Right kidney (tissue), 1 donor: Measurements from ENCODE around the gene PLEKHF1.

Experiments
- DNase-seq: peaks from one replicate; pipeline ENCODE4 v3.0.0-alpha.2; 2016

Gene PLEKHF1

DNA sequence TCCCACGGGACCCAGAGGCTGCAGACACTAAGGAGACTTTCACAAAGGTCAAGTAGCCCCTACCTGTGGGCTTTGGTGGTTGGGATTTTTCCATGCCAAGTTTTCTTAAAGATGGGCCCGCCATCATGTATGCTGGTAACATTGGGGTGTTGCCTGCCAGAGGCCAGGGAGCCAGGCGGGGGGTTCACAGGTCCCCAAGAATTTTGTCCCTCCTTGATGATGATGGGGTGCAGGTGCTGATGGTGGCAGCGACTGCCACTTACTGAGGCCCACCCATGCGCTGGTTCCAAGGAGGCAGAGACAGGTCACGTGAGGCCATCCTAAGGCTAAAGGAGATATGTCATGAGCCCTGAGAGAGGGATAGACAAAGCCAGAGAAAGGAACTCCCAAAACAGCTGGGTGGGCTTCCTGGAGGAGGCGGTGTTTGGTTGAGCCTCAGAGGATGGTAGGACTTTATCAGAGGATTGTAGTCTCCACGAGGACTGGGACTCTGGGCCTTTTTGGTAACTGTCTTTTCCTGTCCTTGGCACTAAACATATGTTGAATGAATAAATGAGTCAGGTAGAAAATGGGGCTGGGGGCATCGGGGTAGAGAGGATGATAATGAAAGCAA, 14.4 kb downstream of the PLEKHF1 start:
- DNase-seq, result no peak

DNA sequence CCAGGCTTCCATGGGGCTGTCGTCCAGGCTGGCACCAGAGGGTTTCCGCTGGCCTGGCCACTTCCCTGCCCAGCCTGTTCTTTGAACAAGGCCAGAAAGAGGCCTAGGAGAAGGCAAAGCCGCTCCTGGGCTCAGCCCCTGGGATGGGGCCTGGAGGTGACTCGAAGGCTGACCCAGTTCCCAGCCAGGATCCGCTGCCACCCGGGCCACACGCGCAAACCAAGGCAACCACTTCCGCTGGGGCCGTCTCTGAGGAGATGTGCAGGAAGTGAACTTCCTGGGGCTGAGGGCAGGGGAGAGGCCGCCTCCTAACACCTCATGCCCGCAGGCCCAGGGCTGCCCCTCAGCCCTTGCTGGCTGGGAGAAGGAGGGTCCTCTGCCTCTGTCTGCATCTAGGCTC, 15.2 kb downstream of the PLEKHF1 start:
- DNase-seq, result no peak

DNA sequence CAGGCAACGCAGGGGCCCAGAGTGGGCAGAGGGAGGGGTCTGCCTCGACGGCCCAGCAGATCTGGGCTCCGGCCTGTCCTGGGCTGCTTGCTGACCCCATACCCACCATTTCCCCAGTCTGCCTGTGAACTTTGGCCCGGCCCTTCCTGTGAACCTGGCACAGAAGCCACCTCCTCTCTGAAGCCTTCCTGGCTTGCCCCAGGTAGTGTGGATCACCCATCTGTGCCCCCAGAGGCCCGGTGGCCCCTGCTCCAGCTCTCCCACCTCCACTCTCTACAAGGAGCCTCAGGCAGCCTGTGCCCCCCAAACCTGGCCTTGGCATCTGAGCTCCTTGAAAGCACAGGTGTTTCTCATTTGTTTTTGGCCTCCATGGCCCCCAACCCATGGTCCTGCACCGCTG, 15.7 kb downstream of the PLEKHF1 start:
- DNase-seq, result no peak

DNA sequence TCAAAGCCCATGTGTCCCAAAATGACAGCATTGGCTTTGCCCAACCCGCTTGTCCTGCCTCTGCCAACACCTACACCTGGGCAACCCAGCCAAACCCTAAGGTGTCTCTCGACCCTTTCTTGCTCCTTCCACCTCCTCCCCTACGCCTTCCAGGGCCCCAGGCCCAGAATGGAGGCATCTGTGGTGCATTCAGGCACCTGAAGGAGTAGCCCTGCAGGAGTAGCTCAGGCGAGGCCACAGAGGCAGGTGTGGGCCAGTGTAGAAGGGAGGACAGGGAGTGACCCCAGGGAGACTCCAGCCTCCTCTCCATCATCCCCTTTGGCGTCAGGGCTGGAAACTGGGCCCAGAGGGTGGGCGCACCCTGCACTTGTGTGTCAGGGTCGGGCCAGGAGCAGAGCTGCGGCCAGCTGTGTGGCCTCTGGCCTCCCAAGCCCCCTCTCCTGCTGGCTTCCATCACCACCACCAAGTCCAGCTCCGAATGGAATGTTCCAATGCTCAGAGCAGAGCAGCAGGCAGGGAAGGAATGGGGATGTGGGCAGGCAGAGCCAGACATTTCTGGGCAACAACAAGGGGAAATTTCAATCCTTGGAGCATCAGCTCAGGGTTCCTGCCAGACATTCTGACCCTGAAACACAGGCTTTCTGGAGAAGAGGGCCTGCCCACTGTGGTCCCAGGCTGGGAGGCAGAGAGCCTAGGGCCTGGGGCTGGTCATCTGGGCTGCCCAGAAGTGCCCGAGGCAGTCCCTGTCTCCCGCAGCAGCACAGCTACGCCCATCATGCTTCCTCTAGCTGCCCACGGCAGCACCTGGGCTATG, 16.4 kb downstream of the PLEKHF1 start:
- DNase-seq, result no peak

DNA sequence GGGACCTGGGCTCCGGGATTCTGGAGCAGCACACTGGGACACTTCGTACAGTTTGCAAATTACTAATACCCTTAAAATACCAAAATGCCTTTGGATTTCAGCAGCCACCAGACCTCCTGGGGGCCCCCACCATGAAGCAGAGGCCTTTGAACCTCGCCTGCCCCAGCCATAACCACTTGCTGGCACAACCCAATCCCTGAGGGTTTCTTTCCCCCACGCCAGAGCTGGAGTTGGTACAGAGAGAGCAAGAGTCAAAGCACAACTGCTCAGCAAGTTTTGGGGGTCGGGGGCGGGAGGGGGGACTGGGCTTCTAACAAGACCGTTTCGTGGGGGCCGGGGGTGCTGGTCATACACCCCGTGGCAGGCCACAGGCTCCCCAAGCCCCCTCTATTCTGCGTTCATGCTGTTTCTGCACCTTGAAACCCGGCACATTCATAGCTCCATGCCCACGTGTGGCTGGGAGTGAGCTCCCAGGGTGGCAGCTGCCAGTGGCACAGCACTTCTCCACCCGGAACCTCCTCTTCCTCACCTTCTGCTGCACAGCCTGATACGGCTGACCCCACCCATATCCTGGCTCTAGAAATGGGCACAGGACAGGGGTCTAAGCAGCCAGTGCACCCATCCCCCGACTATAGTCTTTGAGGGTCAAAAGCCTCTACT, 17.1 kb downstream of the PLEKHF1 start:
- DNase-seq, result no peak

DNA sequence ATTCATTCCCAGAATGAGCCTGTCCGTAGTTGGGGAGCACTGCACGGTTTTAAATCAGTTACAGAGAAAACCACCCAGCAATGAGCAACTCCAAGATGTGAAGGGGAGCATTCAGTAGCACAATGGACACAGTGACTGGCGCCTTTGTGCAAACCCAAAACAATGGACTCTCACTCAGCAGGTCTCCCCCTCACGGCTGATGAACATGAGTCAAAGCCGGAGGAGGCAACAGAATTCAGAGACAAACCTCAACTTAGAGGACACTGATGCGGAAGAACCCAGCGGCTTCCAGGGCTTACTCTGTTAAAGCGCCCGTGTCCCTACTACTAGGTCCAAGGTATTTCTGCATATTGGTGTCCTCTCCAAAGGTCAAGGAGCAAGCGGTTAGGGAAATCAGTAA, 17.7 kb downstream of the PLEKHF1 start:
- no peak for DNase-seq

DNA sequence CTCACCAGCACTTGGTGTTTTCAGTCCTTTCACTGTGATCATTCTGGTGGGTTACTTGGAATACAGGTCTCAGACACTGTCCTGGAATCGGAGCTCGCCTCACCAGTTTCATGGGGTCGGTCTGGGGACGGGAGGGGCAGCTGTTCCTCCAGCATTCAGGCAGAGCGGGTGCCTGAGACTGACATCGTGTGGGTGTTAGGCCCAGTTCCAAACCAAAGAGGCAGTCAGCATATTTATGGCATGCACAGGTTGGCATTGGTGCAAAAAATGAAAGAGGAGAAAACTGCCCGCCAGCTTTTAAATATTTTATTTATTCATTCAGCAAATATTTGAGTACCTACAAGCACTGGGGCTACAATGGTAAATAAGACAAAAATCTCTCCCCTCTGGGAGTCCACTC, 20.1 kb downstream of the PLEKHF1 start:
- DNase-seq, result no peak

DNA sequence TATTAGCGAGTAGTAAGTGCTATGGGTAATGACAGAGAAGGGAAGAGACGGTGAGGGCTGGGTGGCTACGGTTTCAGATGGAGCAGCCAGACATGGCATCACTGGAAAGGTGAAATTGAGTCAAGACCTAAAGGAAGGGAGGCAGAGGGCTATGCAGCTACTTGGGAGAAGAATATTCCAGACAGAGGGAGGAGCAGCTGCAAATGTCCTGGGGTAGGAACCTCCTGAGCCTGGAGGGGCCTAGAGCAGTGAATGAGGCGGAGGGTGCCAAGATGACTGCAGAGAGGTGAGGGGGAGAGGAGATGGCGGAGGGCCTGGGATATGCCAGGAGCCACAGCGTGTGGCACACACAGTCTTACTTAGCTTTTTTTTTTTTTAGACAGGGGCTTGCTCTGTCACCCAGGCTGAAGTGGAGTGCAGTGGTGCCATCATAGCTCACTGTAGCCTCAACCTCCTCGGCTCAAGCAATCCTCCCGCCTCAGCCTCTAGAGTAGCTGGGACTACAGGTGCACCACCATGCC, 21.1 kb downstream of the PLEKHF1 start:
- DNase-seq, result no peak

DNA sequence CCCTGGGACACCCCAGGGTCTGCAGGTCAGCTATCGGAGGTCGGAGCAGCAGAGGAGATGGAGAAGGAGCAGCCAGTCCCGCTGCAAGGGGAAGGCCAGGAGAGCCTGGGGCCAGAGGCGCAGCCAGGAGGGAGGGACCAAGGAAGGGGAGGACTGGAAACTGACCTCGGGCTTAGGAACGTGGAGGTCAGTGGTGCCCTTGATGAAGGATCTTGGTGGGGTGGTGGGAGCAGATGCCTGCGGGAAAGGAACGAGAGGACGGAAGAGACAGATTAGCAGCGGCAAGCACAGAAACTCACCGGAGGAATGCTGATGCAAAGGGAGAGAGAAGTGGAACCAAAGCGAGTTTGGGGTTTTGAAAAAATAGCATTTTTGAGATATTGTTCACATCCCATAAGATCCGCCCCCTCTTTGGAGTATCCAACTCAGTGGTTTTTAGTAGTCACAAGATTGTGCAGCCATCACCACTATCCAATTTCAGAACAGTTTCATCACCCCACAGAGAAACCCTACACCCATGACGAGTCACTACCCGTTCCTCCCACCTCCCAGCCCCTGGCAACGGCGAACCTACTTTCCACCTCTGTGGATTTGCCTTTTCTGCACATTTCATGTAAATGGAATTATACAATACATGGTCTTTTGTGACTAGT, 22.1 kb downstream of the PLEKHF1 start:
- DNase-seq, result peak; percentile 52

DNA sequence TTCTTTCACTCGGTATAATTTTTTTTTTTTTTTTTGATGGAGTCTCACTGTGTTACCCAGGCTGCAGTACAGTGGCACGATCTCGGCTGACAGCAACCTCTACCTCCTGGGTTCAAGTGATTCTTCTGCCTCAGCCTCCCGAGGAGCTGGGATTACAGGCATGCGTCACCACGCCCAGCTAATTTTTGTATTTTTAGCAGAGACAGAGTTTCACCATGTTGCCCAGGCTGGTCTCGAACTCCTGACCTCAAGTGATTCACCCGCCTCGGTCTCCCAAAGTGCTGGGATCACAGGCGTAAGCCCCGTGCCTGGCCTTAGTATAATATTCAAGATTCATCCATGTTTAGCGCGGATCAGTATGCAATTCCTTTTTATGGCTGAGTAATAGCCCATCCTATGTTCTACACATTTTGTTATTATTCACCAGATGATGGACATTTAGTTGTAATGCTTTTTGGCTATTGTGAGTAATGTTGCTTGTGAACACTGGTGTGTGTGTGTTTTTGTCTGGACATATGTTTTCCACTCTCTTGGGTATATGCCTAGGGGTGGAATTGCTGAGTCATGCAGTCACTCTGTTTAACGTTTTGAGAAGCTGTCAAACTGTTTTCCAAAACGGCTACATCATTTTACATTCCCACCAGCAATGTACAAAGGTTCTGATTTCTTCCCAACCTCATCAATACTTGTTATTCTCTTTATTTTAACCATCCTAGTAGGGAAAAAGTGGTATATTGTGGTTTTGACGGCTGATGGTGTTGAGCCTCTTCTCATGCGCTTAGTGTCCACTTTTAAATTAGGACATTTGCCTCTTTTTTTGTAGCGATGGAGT, 22.9 kb downstream of the PLEKHF1 start:
- no peak for DNase-seq

DNA sequence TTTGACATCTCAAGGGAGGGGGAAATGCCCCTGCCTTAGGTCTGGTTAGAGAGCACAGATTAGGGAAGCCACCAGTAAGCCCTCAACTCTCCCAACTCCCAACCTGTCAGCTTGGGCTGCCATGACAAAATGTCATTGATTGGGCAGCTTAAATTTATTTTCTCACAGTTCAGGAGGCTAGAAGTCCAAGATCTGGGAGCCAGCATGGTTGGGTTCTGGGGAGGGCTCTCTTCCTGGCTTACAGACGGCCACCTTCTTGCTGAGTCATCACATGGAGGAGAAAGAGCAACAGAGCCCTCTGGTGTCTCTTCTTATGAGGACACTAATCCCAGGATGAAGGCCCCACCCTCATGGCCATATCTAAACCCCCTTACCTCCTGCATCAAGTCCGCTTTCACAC, 25.6 kb downstream of the PLEKHF1 start:
- DNase-seq, result no peak

DNA sequence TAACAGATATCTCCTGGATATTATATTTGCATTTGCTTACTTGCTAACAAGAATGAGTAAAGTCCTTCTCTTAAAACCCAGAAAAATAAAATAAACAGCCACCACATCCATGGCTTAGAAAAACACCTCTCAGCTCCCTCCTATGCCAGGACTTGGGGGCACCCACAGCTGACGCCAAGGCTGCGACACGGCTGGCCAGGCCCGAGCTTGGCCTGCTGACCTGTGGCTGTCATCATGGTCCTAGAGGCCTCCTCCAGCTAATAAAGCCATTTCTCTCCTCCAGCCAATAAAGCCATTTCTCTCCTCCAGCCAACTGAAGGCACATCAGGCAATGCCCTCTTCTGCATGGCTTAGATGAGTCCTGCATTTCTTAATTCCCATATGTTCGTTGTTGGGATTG, 28.9 kb downstream of the PLEKHF1 start:
- DNase-seq, result no peak

DNA sequence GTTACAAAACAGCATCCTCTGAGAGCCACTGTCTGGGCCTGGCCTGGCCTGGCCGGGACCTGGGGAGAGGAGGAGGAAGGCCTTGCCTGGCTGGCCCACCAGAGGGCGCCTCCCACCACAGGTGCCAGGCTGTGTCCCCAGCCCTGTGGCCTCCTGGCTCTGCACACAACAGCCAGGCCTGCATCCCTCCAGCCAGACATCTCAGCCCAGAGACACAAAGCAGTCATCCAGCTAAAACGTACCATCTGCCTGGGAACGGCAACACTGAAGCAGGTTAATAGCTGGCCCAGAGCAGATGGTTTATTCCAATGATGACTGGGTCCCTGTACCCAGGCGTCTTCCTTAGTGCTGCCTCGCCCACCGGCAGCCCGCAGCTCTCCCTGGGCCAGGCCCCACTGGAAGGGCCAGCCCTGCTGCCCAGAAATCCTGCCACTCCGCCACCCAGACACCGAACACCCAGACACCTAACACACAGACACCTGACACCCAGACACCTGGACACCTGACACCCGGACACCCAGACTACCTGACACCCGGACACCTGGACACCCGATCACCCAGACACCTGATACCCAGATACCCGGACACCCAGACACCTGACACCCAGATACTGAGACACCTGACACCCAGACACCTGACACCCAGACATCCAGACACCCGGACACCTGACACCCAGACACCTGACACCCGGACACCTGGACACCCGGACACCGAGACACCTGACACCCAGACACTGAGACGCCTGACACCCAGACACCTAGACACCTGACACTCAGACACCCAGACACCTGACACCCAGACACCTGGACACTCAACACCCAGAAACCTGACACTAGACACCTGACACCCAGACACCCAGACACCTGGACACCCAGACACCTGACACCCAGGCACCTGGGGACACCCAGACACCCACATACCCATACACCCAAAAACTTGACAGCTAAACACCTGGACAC, 29.7 kb downstream of the PLEKHF1 start:
- peak; percentile 60 for DNase-seq

DNA sequence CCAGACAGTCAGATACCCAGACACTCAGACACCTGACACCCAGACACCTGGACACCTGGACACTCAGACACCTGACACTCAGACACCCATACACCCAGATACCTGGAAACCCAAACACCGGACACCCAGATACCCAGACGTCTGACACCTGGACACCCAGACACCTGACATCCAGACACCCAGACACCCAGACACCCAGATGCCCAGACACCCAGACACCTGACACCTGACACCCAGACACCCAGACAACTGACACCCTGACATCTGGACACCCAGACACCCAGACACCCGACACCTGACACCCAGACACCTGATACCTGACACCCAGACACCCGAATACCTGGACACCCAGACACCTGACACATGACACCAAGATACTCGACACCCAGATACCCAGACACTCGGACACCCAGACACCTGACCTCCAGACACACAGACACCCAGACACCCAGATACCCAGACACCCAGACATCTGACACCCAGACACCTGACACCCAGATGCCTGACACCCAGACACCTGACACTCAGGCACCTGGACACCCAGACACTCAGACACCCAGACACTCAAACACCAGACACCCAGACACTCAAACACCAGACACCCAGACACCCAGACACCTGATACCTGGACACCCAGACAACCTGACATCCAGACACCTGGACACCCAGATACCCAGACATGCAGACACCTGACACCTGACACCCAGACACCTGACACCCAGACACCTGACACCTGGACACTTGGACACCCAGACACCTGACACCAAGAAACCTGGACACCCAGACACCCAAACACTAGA, 30.7 kb downstream of the PLEKHF1 start:
- no peak for DNase-seq

DNA sequence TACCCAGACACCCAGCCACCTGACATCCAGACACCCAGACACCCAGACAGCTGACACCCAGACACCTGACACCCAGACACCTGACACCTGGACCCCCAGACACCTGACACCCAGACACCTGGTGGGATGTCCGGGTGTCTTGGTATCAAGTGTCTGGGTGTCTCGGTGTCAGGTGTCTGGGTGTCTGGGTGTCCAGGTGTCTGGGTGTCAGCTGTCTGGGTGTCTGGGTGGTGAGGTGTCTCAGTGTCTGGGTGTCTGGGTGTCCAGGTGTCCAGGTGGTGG, 31.2 kb downstream of the PLEKHF1 start:
- DNase-seq, result no peak

DNA sequence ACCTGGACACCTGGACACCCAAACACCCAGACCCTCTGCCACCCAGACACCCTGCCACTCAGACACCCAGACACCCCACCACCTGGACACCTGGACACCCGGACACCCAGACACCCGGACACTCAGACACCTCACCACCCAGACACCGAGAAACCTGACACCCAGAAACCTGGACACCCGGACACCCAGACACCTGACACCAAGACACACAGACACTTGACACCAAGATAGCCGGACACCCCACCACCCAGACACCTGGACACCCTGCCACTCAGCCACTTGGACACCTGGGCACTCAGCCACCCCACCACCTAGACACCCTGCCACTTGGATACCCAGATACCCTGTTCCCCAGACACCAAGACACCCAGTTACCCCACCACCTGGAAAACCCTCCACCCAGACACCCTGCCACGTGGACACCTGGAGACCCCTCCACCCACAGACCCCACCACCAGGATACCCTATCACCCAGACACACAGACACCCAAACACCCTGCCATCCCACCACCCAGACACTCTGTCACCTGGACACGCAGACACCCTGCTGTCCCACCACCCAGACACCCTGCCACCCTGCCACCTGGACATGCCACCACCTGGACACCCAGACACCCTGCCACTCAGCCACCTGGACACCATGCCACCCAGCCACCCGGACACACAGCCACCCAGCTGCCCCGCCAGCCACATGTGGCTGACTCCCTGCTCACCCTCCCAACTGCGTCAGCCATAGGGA, 32.4 kb downstream of the PLEKHF1 start:
- DNase-seq, result no peak

DNA sequence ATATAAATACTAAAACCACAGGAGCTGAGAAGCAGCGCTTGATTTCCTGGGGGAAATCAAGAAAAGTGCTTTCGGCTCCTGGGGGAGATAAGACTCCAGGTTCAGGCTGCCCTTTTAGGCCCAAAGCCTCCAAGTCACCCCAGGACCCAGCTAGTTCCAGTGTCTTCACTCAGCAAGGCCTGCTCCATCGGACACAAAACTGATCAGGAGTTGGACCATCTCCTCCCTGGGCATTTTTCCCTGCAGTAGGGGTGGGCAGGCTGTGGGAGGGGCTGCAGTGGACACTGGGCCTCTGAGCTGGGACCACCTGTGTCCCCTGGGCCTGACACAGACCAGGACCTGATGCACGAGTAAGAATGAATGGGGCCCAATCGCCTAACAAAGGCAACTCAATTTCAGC, 34.6 kb downstream of the PLEKHF1 start:
- DNase-seq, result no peak

DNA sequence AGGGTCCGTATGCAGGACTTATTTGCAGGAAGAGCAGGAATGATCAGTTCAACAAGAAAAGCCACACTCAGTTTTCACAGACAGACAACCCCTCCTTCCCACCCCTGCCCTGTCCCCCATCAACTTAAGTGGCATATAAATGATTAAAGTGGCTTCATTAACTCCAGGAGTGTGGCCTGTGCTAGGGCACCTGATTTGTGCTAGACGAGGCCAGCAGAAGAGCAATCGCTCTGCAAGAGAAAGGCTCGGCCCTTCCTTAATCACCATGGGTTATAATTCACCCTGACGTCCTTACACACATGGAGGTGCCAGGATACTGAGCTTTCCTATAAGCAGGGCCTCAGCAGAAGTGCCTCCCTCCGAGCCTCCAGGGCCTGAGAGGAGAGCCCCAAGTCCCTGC, 35.2 kb downstream of the PLEKHF1 start:
- DNase-seq, result no peak

DNA sequence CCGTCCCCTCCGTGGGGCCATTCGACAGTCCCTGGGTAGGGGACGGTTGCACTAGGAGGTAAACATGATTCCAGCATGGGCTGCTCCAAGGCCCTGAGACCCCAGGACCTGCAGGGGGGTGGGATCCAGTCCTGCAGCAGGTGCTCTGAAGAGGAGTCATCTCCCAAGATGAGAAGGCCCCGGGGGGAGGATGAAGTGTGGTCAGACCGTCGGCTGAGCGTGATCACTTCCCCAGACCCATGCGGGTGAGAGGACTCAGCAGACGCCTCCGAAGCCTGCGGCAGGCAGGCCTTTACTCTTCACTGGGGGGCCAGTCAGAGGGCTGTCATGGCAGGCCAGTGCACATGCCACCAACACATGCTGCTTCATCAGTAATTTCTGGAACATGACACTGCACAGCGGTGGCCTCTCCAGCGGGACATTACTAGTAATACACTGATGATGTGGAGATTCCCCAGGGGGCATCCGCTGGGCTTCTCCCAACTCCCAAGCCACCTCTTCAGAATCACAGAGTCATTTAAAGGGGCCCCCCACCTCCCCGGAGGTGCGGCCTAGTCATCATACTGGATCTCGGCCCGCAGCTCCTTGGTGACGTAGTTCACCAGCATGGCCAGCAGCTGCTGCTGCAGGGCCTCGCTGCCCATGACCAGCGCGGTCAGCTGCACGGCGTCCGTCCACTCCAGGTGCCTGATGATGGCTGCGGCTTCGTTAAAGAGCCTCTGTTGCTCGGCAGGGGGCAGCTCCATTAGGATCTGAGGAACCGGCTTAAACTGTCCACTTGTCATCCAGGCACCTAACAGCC, 37.1 kb downstream of the PLEKHF1 start:
- no peak for DNase-seq
